HG03196 (cell line): Measurements from ENCODE around the gene HOXD10.

Experiments
- ATAC-seq: cut with Tn5 transposase; IDR thresholded peaks from one replicate; pipeline ENCODE4 v1.9.1; 2021; ENCODE audit not compliant: unreplicated experiment

The HOXD10 gene

DNA sequence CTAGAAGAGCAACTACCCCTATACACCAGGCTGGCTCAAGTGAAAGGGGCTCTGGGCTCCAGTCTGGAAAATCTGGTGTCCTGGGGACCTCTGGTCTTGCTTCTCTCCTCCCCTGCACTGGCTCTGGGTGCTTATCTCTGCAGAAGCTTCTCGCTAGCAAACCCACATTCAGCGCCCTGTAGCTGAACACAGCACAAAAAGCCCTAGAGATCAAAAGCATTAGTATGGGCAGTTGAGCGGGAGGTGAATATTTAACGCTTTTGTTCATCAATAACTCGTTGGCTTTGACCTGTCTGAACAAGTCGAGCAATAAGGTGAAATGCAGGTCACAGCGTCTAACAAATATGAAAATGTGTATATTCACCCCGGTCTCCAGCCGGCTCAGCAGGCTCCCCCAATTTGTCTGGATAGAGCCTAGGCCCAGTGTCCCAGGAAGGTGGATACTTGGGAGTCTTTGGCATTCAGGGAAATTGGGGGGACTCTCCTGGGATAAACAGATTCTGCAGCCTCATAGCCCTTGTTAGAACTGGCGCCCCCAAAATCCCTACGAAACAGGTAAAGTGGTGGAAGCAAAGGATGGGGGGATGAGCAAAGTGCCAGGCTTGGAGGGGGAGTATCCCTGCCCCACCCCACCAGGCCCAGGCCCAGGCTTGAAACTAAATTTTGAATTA, 32.3 kb downstream of the HOXD10 start:
- no peak for ATAC-seq

DNA sequence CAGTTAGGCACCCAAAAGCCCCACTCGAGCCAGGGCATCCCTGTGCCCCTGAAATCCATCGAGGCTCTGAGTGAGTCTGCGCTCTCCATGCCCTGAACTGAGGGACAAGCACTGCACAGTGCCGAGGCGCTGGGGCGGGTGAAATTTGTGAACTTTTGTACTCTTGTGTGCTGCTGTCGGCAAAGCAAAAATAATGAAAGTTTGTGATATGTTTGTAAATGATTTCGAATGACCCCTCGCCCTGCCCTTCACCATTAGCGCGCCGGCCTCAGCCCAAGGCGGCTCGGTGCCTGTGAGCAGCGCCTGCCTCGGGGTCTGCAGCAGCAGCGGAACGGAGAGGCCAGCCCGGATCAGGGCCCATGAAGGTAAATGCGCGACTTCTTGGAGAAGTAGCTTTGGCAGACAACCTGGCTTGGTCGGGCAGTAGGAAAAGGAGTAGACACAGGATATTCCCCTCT, 32.9 kb downstream of the HOXD10 start:
- no peak for ATAC-seq

DNA sequence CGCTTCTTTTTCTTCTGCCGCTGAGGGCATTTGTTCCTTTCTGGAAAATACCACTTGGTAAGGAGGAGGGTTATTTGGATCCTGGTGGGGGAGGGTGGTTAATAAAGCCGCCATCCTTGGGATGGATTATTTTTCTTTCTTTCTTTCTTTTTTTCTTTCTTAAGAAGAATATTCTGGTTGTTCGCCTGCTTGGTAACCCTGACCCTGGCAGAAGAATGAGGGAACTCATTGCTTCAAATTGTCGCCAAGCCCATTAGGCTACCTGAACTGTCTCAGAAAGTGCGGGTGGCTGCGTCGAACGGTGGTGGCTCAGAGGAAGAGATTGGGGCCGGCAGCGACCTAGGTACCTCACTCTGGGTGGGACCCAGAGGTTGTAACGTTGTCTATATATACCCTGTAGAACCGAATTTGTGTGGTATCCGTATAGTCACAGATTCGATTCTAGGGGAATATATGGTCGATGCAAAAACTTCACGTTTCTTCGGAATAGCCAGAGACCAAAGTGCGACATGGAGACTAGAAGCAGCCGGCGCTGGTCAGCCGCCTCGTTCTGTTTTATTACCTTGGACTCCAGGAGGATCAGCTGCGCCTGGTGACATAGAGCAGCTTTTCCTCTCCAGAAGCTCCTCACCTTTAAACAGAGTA, 33.5 kb downstream of the HOXD10 start:
- ATAC-seq, result no peak

DNA sequence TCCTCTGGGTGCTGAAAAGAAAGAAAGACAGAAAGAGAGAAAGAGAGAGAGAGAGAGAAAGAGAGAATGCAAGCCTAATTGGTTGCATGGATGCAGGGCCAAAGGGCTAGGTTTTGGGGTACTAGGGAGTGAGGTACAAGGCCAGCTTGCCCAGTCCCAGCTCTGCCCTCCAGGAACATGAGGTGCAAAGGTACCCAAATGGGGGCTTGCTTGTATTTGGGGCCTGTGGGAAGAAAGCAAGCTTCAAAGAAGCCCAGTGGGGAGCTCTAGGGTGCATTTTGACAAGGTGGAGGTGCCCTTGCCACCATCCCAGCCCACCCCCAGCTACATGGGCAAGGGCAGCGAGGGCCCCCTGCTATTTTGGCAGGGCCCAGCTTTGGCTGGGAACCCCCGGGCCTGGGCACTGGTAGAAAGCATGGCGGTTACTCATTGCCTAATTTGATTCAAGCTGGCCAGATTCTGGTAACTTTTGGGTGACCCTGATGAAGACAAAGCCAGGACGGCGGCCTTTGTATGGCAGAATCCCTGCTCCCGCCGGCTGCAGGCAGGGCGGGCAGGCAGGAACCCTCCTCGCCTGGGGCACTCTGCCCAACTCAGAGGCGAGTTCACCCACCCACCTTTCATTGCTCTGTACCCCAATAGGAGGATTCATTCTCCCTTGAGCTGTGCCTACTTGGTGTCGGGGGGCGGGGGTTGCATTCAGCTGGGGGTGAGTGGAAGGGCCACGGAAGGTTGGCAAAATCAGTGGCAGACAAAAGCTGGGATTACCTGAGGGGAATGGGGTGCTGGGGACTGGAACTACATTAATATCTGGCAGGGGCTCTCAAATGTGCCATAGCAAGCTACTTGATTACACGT, 34.2 kb downstream of the HOXD10 start:
- ATAC-seq, result no peak

DNA sequence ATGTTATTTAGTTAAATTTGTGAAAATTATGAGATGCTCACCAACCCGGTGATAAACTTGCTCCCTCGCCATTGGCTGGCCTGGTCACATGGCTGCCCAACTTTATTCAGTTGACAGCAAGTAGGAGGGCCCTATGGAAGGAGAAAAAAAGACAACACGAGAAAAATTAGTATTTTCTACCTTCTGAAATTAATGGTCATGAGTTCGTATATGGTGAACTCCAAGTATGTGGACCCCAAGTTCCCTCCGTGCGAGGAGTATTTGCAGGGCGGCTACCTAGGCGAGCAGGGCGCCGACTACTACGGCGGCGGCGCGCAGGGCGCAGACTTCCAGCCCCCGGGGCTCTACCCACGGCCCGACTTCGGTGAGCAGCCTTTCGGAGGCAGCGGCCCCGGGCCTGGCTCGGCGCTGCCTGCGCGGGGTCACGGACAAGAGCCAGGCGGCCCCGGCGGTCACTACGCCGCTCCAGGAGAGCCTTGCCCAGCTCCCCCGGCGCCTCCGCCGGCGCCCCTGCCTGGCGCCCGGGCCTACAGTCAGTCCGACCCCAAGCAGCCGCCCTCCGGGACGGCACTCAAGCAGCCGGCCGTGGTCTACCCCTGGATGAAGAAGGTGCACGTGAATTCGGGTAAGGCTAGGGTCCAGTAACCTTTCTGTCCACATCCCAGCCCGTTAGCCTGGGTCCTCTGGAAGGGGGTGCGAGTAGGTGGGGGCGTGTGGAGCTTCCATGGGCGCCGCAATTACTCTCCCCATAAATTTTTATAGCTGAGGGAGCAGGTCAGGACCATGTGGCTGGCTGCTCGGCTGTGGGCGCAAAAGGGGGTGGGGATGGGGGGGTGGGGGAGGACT, 35.1 kb downstream of the HOXD10 start, which contains the start of gene HOXD4:
Gene HOXD4 (plus strand): TSS at position 109 of the 846 bp plus-strand sequence. CDS start 84 bp downstream, at position 193.
- no peak for ATAC-seq

DNA sequence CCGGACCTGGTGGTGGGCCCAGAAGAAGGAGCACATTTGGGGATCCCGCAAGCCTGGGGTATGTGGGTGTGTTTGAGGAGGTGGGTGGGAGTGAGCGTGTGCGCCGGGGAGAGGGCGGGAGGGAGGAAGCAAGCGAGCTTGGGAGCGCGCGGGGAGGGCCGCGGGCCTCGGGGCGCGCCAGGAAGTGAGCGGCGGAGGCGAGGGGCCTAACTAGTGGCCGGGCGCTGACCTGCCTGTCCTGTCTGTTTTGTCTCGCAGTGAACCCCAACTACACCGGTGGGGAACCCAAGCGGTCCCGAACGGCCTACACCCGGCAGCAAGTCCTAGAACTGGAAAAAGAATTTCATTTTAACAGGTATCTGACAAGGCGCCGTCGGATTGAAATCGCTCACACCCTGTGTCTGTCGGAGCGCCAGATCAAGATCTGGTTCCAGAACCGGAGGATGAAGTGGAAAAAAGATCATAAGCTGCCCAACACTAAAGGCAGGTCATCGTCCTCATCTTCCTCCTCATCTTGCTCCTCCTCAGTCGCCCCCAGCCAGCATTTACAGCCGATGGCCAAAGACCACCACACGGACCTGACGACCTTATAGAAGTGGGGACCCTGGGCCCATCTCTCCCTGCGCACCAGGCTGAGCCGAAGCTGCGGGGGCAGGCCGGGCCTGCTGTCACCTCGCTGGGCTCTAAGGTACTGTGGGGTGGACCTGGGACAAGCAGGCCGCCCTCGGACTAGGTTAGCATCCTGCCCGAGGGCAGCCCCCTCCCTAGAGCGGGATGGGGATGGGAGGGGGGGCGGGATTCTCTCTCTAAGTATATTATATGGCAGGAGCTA, 36.0 kb downstream of the HOXD10 start:
- no peak for ATAC-seq

DNA sequence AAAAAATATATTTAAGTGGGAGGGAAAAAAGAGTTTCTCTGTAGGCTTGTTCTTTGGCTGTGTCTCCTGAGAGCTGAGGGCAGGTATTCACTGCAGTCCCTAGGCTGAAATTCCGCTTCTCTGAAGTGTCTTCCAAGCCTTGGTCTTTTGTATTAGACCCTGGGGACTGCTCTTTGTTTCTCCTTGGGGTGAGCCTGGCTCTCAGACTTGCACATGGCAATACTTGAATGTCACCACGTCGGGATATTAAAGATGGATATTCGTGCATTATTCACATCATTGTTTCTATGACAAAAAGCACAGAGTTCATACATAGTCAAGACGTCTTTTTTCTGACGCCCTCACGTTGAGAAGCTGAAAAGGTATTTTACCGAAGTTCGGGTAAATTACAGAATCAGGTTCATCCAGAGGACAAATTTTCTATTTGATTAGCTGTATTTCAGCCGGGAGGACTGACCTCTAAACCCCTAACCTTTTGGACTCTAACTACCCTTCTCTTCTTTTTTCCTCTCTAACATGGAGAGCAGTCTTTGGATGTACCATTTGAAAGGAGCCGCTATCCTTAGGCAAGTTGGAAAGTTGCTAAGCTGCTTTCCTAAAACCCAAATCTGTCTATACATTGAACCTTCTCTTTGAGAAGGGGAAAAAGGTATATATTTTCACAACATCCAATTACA, 38.1 kb downstream of the HOXD10 start:
- ATAC-seq, result no peak

DNA sequence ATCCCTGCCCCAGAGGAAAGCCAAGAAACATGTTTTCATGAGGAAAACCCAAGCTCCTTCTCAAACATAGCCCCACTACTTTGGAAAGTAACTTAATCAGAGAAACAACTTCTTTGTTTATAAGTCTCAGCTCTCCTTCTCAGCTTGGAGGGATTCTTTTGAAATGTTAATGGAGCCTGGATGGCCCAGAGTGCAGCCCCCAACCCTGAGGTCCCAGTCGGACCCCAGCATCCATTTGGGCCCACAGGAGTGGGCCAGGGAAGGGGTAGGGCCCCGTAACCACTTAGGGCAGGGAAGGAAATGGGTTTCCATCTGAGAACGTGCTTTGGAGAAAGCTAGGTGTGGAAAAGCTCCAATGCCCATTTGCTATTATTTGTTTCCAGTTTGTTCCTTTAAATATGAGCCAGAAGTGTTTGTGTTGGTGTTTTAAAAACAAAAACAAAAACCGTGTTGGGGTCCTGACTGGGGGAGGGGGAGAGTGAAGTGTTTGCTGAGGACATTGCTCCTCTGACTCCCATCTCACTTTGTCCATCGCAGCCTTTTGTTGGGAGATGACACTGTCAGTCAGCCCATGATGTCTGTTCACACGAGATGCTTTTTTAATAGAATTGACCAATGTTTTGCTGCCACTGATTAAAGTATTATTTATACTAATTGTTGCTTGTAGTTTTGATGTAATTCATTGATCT, 38.9 kb downstream of the HOXD10 start:
- no peak for ATAC-seq

DNA sequence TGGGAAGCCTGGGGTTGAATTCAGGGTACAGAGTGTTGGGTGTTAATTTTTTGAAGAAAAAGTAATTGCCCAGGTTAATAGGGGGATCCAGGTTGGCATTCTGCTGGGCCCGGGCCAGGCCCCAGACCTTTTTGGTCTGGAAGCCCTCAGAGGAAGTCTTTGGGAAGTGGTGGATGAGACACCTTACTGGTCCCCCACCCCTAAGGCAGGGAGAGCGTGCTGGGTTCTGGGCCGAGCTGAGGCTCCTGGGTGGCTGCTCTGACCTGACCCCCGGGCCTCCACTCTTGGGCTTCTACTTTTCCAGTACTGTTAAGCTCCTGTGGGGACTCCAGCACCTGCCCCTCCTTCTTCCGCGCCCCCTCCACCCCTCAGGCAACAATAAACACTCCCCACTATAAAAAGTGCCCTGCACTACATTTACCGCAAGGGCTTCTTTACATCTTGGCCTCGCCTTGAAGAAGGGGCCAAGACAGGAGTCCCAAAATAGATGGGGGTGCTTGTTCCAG, 39.8 kb downstream of the HOXD10 start:
- ATAC-seq, result no peak

DNA sequence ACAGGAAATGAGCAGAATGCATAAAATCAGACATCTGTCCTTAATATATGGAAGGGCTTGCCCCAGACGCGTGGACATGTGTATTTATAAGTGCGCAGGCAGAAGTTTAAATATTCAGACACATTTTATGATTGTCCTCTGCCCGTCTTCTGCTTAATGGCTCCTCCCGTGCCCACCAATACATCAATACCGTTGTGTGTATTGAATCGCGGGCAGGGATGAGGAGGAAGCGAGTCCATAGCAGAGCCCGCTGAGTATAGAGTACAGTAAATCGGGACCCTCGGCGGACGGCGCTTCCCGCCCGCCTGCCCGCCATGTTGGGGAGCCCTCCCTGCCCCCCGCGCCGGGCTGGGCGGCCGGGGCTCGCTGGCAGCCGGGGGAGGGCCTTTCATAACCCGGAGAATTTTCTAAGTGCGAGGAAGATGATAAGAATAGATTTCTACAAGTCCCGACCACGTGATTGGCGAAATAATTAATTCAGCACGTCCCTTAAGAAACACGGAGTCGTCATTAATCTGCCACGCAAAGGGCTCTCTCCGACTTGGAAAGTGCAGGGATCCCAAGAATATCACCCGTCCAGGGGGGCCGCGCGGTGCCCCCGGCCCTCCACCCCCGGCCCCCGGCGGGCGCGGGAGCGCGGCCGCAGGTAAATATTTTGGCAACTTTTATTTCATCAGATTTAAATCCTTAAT, 40.4 kb downstream of the HOXD10 start, which contains the start of gene HOXD3:
Gene HOXD3 (plus strand): TSS at position 501 of the 692 bp plus-strand sequence. CDS start 11,808 bp downstream, outside the sequence.
- ATAC-seq, result no peak

DNA sequence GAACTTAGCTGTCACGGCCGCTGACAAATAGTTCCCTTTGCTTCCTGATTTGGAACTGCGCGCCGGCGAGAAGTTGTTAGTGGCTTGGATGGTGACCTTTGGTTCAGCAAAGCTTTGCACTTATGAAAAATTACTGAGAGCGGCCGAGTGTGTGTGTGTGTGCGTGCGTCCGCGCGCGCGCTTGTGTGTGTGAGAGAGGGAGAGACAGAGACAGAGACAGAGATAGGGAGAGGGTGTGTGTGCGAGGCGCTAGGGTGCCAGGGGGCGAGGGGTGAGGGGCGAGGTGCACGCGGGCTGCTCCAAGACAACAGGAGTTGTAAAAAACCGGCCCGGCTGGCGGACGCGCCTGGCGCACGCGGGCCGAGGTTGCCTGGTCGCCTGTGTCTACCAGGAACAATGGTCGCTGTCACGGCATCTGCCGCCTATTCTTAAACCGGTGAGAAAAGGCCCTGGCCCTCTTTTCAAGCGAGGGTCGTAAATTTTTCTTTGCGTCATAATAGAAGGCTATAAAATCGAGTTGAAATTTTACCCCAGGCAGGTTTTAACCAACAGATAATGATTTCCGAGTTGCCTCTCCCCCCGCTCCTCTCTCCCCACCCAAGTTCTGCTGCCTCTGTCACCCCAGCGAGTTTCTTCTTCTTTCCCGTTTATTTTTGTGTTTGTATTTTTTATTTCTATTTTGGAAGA, 41.1 kb downstream of the HOXD10 start:
- ATAC-seq, result no peak

DNA sequence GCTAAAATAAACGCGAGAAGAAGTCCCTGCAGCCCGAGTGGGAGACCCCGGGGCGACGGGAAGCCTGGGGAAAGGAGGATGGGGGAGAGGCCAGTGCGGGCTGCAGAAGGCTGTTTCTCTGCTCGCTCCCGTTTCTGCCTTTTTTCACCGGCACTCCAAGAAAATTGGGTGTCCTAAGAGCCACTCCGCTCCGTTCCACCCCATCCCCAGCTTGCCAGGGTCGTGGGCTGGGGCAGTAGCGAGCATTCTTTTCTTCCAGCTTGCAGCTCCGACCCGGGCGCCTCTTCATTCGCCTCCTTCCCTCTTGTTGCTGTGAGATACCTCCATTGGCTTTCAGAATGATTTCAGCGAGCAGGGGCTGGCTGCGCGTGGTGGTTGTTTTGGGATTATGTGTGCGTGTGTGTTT, 41.6 kb downstream of the HOXD10 start:
- no peak for ATAC-seq

DNA sequence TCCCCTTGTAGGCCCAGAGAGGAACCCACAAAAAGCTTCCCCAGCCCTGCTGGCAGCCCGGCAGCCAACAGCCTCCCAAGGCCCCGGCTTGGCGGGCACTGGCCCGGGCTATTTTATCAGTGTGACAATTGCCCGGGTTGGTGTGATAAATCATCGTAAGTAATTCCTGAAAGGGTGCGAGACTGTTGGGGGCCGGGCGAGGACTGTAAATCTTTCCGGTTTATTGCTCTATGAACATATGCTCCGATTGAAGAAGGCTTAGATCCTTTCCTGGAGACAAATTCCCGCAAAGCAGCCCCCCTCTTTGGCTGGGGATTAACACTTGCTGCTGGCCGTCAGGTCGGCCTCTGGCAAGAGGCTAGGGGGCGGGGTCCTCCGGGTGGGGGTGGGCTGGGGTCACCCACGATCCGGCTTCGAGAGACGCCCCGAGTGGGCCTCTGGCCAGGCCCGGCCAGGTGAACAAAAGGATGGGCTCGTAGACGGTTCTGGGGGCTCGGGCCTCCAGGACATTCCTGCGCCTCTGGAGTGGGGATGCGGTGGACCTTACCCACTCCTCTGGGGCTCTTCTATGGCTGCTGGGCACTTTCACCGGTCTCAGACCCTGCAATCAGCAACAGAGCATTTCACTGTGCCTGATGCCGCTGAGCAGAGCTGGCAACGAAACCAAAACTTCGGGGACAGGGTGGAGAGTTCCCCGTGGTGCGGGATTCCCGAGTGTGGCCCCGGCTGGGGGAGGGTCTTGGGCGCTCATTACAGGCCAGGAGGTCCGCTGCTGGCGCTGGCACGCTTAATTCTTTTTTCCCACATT, 42.5 kb downstream of the HOXD10 start:
- ATAC-seq, result no peak

DNA sequence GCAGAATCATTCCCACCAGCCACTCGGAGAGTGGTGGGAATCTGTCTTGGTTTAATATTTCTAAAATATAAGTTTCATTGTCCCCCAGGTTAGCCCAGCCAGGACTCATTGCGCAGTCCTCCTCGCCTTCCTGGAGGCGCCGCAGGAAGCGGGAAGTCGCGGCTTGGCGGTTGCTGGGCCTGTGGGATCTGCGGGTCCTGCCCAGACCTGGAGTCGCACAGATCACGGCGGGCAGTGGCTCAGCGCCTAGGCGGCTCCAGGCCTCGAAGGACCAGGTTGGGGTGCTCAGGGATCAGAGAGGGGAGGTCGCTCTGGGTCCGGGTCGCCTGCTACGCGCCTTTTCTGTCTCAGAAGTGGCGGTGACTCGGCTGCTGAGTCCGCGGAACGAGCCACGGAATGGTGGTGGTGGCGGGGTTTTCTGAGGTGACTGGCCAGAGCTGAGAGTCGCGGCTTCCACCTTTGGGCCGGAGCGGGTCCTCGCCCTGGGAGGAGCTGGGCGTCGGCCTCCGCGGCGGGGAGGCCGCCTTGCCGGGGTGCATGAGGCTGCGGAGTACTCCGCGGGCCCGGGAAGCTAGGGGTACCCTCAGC, 43.2 kb downstream of the HOXD10 start:
- no peak for ATAC-seq

DNA sequence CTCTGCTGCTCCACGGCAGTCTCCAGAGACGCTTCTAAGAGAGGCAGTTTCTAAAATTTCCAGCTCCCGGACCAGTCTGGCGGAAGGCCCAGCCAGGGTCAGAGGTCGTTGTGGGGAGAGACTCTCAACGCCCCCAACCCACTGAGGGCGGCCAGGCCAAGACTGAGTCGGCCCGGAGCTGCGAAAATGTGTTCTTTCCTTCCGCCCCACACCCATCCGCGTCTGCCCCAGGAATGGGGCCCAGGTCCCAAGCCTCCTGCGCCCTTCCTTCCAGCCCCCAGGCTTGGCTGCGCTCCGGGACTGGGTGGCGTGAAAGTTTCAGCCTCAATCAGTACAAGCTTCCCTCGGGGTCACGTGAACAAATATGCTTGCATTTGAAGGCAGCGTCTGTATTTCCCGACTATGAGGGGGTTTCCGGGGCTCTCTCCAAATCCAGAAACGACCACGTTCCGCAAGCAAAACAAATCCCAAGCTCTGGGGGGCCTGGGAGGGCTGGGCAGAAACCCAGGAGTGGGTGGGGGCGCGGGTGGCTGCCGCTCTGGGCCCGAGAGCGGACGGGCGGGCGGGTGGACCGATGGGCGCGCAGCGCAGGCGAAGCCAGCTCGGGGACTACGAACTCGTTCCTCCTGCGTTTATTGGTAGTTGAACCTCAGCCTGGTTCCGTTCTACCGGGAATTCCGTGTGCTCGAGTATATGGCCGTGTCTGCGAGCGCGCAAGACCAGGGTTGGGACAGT, 43.8 kb downstream of the HOXD10 start:
- no peak for ATAC-seq
